Ovary (tissue), 3 donors: ENCODE results near the gene RNF152.

Experiments used
- CTCF ChIP-seq, 3 donors: fragments of 450-650 bp in 2 of 3; fragments of 200-600 bp in 1 of 3; IDR thresholded peaks; one replicate each; pipeline versions ENCODE4 v1.5.1 to v1.8.0; 2016 to 2022; ENCODE audit warnings: antibody characterized with exemption in 3 of 3, mild to moderate bottlenecking in 1 of 3
- EP300 ChIP-seq: sonication (generic); formaldehyde crosslinking; IDR thresholded peaks from one replicate; pipeline ENCODE4 v1.6.1; 2017; ENCODE audit warnings: antibody characterized with exemption
- donor health status: DM: no; HTN: no; CAD: no.

- no peak for TF ChIP-seq CTCF (IDR thresholded peaks at IDR 0.05)
- TF ChIP-seq EP300: no peak
These were observed 54.3 kb downstream of the RNF152 start for GRCh38 chr18:61838521-61838920.
